Measurements from ENCODE around the gene VIPR1.
"Not testable (repeated sequence)": the region's sequence is repeated elsewhere in the genome, so short reads cannot be mapped to it uniquely, and the experiment has no call there.

VIPR1 gene

DNA sequence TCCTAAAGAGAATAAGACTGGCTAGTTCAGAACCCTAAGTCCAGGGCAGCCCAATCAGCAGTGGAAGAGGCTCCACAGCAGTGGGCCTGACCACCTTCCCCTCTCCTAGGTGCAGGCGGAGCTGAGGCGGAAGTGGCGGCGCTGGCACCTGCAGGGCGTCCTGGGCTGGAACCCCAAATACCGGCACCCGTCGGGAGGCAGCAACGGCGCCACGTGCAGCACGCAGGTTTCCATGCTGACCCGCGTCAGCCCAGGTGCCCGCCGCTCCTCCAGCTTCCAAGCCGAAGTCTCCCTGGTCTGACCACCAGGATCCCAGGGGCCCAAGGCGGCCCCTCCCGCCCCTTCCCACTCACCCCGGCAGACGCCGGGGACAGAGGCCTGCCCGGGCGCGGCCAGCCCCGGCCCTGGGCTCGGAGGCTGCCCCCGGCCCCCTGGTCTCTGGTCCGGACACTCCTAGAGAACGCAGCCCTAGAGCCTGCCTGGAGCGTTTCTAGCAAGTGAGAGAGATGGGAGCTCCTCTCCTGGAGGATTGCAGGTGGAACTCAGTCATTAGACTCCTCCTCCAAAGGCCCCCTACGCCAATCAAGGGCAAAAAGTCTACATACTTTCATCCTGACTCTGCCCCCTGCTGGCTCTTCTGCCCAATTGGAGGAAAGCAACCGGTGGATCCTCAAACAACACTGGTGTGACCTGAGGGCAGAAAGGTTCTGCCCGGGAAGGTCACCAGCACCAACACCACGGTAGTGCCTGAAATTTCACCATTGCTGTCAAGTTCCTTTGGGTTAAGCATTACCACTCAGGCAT, 33.7 kb downstream of the VIPR1 start:
- no peak for DNase-seq (ENCODE audit: low read depth)

DNA sequence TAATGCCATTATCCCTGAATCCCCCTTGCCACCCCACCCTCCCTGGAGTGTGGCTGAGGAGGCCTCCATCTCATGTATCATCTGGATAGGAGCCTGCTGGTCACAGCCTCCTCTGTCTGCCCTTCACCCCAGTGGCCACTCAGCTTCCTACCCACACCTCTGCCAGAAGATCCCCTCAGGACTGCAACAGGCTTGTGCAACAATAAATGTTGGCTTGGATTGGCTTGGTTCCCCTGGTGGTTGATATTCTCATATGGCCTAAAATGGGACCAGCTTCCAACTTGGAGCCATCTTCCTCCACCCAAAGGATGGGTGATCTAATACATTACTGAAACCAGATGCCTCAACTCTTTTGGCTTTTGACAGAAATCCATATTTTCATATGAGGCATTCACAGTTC, 34.9 kb downstream of the VIPR1 start:
- DNase-seq (ENCODE audit: low read depth): no peak

DNA sequence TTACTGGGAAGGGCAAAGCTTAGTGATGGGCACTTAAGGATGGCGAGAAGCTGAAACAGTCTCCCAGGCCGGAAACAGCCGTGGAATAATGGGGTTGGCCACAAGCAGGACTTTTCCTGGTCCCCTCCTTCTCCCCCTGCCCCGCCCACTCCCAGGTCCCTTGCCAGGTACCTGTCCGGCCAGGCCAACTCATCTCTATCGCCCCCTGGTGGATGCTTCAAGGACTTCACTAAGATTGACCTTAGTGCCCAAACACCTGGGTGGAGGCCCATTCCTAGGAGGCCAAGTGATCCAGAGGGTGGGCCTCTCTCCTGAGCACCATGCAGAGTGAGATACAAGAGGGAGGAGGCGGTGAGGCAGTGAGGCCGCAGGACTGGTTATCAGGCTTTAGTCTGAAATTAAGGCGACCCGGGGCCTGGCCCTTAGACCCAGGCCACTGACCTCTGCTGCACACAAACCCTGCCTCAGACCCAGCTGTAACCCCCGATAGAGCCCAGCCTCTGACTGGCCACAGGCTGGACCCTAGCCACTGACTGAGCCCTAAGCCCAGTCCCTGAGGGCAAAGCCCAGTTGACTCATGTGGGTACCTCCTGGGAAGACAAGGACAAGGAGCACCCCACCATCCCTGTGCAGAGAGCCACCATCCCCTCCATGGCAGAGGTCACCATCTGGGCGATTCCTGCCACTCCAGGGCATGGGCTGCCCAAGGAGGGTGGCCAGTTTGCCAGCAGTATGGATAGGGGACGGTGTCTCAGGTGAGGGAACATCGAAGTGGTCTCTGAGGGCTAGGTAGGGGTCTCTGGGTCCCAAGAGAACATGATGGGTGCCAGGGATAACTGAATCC, 37.6 kb downstream of the VIPR1 start:
- DNase-seq (ENCODE audit: low read depth): no peak

DNA sequence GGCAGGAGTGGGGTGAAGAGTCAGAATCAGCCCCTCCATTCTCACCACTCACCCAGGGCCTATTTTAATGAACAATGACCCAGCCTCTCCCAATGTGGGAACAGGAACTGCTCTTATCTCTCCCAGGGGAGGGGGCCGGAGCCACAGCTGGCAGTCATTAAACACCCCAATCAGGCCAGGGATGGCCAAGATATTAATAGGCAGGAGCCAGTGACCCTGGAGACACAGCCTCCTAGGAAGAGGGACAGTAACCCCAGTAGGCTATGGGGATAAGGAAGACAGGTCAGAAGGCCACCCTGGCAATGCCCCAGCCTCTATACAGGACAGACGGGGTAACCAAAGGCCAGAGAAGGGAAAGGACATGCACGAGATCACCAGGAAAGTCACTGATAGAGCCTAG, 38.6 kb downstream of the VIPR1 start:
- DNase-seq (ENCODE audit: low read depth): no peak

DNA sequence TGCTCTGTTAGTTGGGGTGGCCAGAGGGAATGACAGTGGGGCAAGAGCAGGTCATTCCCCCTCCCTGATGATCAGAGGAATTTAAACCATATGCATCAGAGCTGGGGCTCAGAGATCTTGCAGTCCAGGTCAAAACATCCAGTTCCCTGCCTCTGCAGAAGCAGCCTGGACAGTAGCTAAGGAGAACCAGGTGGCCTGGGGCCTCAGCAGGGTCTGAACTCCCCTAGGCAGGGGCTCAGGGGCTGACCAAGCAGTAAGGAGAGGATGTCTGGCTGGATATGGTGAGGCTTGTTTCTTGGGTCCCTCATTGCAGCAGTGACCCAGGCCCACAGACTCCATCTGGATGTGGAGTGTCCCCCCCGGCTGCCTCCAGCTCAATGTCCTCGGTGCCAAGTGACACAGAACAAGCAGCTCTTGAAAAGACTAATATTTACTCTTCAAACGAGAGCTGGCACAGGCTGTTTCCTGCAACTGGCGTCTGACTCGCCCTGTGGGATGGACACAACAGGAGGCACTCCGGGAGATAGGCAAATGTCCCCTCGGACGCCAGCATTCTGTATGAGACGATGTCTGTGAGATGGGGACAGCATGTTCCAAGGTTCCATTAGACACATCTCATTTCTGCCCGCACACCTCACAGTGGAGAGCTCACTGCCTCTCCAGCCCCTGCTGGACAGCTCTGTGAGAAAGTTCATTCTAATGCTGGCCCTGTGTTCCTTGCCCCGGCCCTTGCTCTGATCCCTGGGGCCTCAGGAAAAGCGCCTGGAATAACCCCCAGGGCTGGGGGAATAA, 42.2 kb downstream of the VIPR1 start:
- no peak for DNase-seq (ENCODE audit: low read depth)

DNA sequence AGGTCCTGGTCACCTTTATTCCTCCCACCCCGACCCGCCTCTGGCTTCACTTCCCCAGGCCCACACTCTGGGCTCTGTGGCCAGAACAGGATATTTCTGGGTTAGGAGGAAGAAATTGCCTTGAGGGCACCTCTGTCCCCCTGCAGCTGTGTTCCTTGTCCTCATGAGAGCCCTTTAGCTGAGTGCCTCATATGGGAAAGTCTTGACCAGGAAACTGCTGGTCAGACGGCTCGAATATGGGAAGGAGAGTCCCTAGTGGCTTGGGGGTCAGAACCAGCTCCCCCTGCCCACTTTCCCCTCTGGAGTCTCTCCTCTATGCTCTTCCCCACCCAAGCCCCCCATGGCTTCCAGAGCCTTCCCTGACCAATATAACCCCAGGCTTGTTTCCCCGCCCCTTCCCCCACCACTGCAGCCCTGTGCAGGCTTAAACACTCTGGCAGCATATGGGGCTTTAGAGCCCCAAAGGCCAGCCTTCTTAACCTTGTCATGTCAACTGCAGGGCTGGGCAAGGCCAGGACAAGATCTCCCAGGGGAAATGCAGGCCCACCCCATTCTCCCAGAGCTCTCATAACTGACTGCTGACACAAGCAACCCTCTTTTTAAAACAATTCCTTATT, 42.9 kb downstream of the VIPR1 start:
- DNase-seq (ENCODE audit: low read depth): no peak

DNA sequence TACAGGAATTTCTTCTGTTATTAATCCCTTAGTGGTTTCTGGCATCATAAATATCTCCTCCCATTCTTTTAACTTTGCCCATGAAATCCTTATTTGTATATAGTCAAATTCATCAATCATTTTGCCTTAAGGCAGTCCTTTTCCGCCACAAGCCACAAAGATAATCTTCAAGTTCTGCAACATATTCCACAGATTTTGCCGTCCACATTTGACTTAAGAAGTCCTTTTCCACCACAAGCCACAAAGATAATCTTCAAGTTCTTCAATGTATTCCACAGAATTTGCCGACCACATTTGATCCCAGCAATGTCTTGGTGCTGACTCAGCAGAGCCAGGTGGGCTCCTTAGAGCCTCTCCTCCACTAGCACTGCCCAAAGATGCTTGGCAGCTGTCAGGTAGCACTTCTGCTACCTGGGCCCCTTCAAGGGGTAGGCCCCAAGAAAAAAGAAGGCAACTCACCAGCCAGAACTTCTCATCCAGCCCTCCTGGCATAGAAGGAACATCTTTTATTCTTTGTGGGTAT, 44.3 kb downstream of the VIPR1 start:
- DNase-seq (ENCODE audit: low read depth): no peak

DNA sequence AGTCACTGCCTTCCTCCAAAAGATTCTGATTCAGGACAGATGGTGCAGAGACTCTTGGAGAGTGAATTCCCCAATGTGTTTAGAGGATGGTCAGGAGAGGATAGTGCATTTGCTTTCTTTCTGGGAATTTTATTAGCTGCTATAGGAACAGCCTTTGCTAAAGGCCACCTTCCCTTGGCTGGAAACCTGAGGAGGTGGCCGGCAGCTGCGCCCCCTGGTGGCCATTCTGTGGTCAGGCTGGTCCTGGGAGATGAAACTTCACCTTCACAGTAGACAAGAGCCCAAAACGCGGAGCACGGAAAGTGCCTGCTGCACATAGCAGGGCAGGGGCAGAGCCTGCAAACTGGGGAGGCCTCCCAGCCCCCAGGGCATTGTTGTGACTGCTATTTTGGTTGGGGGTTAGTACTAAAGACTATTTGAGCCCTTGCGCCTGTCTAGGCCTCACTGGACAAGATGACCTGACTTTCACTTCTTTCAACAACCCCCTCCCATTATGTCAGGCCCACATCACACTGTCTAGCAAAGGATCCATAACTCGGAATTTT, 45.0 kb downstream of the VIPR1 start:
- peak; percentile 18 for DNase-seq (ENCODE audit: low read depth)

DNA sequence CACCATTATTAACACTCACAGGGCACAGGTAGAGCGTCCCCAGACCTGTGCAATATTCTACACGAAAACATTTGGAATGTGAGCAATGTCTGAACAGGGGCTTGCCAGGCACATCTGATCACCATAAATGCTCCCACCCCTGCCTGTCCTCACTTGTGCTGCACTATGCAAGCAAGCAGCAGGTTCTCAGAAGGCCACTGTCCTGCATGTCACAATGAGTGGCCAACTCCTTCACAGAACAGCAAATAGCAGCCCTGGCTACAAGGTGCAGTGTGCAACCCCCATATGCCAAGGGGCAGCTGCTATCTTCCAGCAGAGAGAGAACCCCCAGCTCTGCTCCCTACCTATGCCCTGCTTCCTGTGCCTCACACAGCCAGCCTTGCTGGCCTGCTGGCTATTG, 46.7 kb downstream of the VIPR1 start:
- DNase-seq (ENCODE audit: low read depth): no peak

DNA sequence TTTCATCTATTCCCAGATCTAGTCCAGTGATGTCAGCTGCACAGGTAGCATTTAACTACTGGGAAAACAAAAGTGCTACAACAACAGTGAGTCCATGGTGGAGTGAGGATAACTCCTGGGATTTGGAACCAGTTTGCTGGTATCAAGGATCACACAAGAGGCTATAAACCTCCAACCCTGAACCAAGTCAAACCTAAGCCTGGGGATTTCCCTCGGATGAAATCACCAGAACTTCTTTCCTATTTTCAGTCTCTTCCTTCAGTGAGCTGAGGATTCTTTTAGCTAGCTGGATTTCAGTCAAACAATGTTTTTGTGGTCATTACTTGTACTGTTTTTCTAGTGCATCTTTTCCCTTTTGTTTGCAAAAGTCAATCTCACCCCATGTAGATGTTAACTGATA, 47.8 kb downstream of the VIPR1 start:
- no peak for DNase-seq (ENCODE audit: low read depth)

DNA sequence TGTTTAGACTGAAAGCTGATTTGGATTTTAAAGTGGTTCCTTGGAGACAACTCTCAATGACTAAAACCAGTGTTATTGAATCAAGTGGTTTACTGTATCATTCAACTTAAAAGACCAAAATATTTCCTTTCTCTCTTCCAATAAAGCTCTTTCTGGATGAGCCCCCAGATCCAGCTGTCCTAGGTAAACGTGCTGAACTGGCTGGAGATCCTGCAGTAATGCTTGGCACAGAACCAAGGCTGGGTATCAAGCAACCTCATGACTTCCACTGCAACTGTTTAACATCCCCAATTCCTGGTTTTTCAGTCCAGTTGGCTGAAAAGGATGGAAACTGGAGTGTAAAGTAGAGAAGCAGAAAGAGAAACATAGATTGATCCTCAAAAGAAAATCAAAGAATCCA, 50.4 kb downstream of the VIPR1 start:
- no peak for DNase-seq (ENCODE audit: low read depth)

DNA sequence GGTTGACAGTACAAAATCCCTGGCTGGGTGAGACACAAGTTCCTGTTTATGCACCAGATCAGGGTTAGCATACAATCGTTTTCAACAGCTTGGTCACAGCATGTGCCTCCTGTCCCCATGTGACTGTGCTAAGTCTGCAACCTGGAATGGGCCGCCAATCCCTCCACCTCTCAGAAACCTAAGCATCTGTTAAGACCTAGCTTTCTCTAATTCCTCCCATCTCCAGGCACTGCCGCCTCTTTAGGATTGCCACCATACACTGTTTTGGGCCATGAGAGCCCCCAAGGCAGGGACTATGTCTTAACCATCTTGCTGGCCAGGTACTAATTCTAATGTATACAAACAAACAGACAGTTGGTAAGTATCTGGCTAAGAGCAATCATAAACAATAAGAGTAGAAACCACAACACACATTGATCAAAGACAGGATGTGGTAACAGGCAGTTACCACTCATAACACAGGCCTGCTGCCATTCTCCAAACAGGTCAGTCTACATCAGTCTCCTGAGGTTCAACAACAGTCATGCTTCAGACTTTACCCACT, 53.7 kb downstream of the VIPR1 start:
- no peak for DNase-seq (ENCODE audit: low read depth)

DNA sequence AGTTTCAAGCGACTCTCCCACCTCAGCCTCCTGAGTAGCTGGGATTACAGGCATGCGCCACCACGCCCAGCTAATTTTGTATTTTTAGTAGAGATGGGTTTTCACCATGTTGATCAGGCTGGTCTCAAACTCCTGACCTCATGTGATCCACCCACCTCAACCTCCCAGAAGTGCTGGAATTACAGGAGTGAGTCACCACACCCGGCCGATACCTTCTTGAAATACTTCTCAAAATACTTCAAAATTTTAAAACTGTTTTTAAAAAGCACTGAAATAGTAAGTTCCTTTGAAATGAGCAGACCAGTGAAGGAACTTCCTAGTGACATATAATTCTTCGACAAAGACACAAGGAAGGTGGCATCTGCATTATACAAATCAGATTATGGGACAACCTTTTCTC, 54.4 kb downstream of the VIPR1 start:
- DNase-seq (ENCODE audit: low read depth): not testable (repeated sequence)

DNA sequence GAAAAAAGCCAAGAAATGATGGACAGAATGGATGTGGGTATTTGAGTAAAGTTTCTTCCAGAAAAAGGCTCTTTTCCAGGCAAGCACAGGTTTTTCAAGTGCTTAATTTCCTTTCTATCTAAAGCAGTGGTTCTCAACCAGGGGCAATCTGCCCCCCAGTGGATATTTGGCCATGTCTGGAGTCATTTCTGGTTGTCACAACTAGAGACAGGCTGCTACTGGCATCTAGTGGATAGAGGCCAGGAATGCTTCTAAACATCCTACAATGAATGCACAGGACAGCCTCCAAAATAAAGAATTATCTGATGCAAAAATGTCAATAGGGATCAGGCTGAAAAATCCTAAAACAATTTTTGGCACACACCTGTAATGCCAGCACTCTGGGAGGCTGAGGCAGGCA, 55.4 kb downstream of the VIPR1 start:
- DNase-seq (ENCODE audit: low read depth): no peak

DNA sequence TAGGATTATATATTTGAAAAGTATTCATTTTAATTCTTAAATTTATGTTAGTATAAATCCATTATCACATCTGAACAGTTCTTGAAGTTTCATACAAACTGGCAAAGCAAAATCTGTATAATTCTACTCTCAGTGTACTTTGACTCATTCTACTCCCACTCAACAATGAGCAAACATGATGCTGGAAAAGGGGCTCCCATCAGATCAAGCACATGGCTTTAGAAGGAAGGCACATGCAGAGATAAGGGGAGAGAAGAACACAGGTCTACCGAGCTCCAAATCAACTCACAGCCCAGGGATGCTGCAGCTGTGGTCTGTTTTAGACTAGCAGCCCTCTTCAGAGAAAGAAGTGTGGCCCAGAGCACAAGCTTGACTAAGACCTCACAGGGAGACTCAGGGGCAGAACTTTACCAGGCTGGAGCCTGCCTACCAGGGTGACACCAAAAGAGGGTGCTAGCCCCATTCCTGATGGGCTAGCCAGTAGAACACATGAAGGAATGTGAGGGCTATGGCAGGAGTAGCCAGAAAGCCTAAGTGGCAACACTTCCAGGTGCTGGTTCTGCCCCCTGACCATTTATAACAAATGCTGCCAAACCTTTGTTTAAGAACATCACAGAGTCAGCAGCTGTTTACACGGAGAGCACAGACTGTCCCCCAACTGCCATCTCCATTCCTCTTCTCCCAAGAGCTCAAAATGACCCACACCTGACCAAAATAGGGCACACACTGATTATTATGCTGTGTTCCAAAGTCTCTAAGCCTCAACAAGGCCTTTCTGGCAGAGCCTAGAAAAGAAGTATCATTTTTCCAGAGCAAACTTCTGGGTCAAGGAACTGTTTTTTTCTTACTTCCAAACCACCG, 59.8 kb downstream of the VIPR1 start:
- no peak for DNase-seq (ENCODE audit: low read depth)

DNA sequence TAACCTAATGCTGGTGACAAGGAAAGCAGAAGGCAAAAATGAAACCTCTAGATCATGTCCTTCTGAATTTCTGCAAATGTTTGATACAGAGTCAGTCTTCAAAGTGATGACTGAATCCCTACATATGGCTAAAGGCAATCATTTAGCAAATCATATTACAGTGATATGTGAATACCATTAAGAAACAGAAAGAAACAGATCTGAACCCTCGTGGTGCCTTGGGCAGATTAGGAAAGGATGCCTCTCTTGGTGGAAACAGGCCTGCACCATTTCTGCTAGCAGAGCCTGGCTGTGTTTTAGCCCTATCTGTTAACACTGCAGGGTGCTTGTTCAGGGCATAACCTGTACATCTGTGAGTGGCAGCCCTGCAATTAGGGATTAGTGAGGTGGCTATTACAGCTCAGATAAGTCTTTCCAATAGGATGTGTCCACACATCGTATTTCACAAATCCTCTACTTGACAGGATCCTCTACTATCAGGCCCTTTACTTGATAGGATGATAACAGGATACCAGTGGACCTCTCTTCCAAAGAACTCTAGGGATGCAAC, 67.2 kb downstream of the VIPR1 start:
- DNase-seq (ENCODE audit: low read depth): no peak

DNA sequence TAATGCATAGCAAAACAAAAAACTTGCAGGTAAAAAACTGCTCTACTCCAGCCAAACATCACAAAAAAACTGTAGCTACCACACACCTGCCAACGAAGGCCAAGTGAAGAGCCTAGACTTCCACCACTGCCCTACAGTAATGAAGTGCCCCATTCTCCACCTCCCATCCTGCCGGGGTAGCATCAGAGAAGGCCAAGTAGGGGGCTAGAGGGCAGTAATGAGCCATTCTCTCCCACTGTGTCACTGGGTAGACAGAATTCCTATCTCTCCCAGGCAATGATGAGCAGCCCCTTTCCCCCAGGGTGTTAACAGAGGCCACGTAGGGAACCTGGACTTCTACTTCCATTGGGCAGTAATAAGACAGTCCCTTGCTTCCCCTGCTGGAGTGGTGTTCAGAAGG, 69.8 kb downstream of the VIPR1 start:
- DNase-seq (ENCODE audit: low read depth): no peak

DNA sequence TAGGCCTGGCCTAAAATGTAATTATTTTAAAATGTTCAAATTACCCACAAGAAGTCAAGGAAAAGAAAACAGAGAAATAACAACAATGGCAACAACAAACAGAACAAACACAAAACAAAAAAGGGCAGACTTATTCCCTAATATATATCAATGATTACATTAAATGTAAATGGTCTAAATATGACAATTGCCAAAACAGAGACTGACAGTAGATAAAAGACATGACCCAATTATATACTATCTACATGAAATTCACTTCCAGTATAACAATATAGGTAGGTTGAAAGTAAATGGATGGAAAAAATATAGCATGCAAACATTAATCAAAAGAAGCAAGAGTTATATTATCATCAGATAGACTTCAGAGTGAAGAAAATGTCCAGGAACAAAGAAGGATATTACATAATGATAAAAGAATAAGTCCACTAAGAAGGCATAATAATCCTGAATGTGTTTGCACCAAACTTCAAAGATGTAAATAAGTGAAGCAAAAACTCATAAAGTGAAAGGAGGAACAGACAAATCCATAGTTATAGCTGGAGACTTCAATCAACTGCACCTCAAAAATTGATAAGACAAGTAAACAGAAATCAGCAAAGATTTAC, 72.8 kb downstream of the VIPR1 start:
- no peak for DNase-seq (ENCODE audit: low read depth)

DNA sequence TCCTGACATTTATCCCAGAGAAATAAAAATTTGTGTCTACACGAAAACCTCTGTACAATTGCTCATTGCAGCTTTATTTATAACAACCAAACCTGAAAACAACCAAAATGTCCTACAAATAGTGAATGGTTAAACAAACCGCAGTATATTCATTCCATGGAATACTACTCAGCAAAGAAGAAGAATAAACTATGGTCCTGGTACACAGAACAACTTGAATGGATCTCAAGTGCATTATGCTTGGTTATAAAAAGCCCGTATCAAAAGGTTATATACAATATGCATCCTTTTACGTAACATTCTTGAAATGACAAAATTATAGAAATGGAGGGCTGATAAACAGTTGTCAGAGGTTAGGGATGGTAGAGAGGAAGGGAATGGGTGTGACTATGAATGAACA, 75.6 kb downstream of the VIPR1 start:
- DNase-seq (ENCODE audit: low read depth): no peak

DNA sequence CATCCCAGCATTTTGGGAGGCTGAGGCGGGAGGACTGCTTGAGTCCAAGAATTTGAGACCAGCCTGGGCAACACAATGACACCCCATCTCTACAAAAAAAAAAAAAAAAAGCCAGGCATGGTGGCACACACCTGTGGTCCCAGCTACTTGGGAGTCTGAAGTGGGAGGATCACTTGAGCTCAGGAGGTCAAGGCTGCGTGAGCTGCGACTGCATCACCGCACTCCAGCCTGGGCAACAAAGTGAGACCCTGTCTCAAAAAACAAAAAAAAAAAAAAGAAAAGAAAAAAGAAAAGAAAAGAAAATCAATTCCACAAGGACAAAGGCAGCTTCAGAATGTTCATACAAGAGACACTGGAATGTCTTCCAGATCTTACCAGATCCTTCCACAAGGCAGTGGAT, 76.9 kb downstream of the VIPR1 start:
- DNase-seq (ENCODE audit: low read depth): not testable (repeated sequence)
